ENCODE data around the gene LURAP1L. TPM values are rescaled to one million over a fixed set of nuclear protein-coding genes. Genes with fewer than 3 reads are reported as not detected.

LURAP1L gene
- total and polyA plus RNA-seq, 9 of the 15 experiments (the other 6 are each of a cell fraction or from before 2014, with no cell fraction given) = 0.06 to 0.28 (median 0.07) TPM; not detected in 4

DNA sequence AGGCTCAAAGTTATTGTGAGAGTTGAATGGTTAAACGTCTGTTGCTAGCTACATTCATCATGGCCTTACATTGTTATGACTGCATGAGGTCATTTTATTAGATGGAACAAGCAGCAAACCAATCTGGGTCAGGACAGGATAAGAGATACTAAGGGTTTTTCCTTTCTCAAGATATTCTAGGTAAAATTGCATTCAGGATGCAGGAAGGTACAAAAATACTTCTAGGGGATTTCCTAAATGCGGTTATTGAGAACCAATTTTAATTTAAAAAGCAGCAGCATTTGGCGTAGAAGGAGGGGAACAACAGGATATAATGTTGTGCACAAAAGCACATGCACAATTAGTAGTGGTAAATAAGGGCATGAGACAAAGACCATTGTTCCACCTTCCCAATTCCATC is 39.2 kb upstream of the LURAP1L start:
- in situ Hi-C loops (cut with MboI) = no loop called here
- no peaks in the 10 kb centered on the region for H3K9me1 ChIP-seq (ENCODE audit: control insufficient read depth, insufficient read depth, low read length)
- CTCF ChIA-PET (ENCODE audit: low intra/inter-chr PET ratio) = no interaction called here
- no peak overlapping the region for H3K4me2 ChIP-seq (ENCODE audit: insufficient read depth, low read length)
- 4% methylated on average over 3 of the region's 3 CpGs for WGBS (ENCODE audit: insufficient coverage, low coverage, missing lambda C conversion rate)
- no peak for DNase-seq (ENCODE audit: extremely low read depth in 1 of 4, low spot score in 3 of 4)
- FAIRE-seq = no peak
- ATAC-seq = no peak
- no peaks in the 10 kb centered on the region for H3K27me3 ChIP-seq (ENCODE audit: control insufficient read depth in 2 of 2, insufficient read depth in 2 of 2, low read length in 2 of 2)
- intact Hi-C loops (cut with micrococcal nuclease) = no loop called here
- H3K36me3 ChIP-seq (ENCODE audit: control insufficient read depth, insufficient read depth, low read length) = no peaks in the 10 kb centered on the region
- no peak overlapping the region for H2AFZ ChIP-seq (ENCODE audit: low read depth, low read length)
- no peaks in the 10 kb centered on the region for H3K79me2 ChIP-seq (ENCODE audit: control insufficient read depth, insufficient read depth, low read length)
- BruUV-seq (replicated peaks) = no TSS peak
- H4K20me1 ChIP-seq (replicated peaks; ENCODE audit: control insufficient read depth, insufficient read depth, low read length) = no peaks in the 10 kb centered on the region
- H3K9me3 ChIP-seq (replicated peaks; ENCODE audit: control insufficient read depth, insufficient read depth, low read depth, low read length) = no peaks in the 10 kb centered on the region
- no peak overlapping the region for H3K4me3 ChIP-seq
- H3K4me1 ChIP-seq (replicated peaks in 1 of 2; ENCODE audit: control insufficient read depth in 2 of 2, insufficient read depth in 2 of 2, low read length in 2 of 2) = no peaks in the 10 kb centered on the region
- H3K9ac ChIP-seq (ENCODE audit: insufficient read depth in 1 of 2, low read depth in 2 of 2, low read length in 2 of 2) = no peak overlapping the region
- H3K27ac ChIP-seq (ENCODE audit: extremely low read depth, low read depth, low read length) = no peak overlapping the region
- TF ChIP-seq, protein P1, sequence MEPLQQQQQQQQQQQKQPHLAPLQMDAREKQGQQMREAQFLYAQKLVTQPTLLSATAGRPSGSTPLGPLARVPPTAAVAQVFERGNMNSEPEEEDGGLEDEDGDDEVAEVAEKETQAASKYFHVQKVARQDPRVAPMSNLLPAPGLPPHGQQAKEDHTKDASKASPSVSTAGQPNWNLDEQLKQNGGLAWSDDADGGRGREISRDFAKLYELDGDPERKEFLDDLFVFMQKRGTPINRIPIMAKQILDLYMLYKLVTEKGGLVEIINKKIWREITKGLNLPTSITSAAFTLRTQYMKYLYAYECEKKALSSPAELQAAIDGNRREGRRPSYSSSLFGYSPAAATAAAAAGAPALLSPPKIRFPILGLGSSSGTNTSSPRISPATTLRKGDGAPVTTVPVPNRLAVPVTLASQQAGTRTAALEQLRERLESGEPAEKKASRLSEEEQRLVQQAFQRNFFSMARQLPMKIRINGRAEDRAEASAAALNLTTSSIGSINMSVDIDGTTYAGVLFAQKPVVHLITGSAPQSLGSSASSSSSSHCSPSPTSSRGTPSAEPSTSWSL (CRISPR knock-in tag; IDR thresholded peaks at IDR 0.05; ENCODE audit: borderline replicate concordance) = no peak
- TF ChIP-seq CBFB (CRISPR knock-in tag; IDR thresholded peaks at IDR 0.05) = no peak
- TF ChIP-seq, protein P2, sequence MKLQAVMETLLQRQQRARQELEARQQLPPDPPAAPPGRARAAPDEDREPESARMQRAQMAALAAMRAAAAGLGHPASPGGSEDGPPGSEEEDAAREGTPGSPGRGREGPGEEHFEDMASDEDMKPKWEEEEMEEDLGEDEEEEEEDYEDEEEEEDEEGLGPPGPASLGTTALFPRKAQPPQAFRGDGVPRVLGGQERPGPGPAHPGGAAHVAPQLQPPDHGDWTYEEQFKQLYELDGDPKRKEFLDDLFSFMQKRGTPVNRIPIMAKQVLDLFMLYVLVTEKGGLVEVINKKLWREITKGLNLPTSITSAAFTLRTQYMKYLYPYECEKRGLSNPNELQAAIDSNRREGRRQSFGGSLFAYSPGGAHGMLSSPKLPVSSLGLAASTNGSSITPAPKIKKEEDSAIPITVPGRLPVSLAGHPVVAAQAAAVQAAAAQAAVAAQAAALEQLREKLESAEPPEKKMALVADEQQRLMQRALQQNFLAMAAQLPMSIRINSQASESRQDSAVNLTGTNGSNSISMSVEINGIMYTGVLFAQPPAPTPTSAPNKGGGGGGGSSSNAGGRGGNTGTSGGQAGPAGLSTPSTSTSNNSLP (IDR thresholded peaks at IDR 0.05; ENCODE audit: borderline replicate concordance, low read depth, low read length) = no peak
- TF ChIP-seq MAZ (CRISPR knock-in tag; conservative IDR thresholded peaks at IDR 0.05 in 1 of 2, IDR thresholded peaks at IDR 0.05 in 1 of 2) = no peak
- TF ChIP-seq, protein P3, sequence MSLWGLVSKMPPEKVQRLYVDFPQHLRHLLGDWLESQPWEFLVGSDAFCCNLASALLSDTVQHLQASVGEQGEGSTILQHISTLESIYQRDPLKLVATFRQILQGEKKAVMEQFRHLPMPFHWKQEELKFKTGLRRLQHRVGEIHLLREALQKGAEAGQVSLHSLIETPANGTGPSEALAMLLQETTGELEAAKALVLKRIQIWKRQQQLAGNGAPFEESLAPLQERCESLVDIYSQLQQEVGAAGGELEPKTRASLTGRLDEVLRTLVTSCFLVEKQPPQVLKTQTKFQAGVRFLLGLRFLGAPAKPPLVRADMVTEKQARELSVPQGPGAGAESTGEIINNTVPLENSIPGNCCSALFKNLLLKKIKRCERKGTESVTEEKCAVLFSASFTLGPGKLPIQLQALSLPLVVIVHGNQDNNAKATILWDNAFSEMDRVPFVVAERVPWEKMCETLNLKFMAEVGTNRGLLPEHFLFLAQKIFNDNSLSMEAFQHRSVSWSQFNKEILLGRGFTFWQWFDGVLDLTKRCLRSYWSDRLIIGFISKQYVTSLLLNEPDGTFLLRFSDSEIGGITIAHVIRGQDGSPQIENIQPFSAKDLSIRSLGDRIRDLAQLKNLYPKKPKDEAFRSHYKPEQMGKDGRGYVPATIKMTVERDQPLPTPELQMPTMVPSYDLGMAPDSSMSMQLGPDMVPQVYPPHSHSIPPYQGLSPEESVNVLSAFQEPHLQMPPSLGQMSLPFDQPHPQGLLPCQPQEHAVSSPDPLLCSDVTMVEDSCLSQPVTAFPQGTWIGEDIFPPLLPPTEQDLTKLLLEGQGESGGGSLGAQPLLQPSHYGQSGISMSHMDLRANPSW (CRISPR knock-in tag; IDR thresholded peaks at IDR 0.05) = no peak
- TF ChIP-seq CBX8 (IDR thresholded peaks at IDR 0.05; ENCODE audit: borderline replicate concordance, extremely low read depth, low read depth, low read length, poor library complexity, severe bottlenecking) = no peak
- no peak for TF ChIP-seq RNF2 (IDR thresholded peaks at IDR 0.05)
- no peak for TF ChIP-seq STAT5B (CRISPR knock-in tag; IDR thresholded peaks at IDR 0.05)
- POLR2A ChIA-PET = no interaction called here
